Transverse colon (tissue), 4 donors: ENCODE results near the gene SUFU.

Experiments used
- EP300 ChIP-seq: sonication (generic); formaldehyde crosslinking; IDR thresholded peaks from one replicate; pipeline ENCODE4 v1.6.1; 2017; ENCODE audit warnings: antibody characterized with exemption, low read depth
- POLR2A ChIP-seq: fragments of 450-650 bp; IDR thresholded peaks from one replicate; pipeline ENCODE4 v1.6.1; 2016; ENCODE audit warnings: antibody characterized with exemption, mild to moderate bottlenecking, moderate library complexity
- POLR2AphosphoS5 ChIP-seq, 3 donors: sonication (generic); formaldehyde crosslinking; IDR thresholded peaks; one replicate each; pipeline ENCODE4 v1.6.1; 2016; ENCODE audit warnings: antibody characterized with exemption in 3 of 3
- TF ChIP-seq, protein P1 (sequence below), 5 experiments: fragments of 200-600 bp in 3 of 5; fragments of 450-650 bp in 2 of 5; sonication (generic) in 3 of 5; IDR thresholded peaks; 1 replicate in 2 of 5; 2 replicates in 3 of 5; pipeline ENCODE4 v1.5.1; 2016 to 2017; ENCODE audit warnings: antibody characterized with exemption in 5 of 5, inconsistent platforms in 3 of 5, mild to moderate bottlenecking in 2 of 5, moderate library complexity in 1 of 5

GRCh38 chr10:102465466-102465865 is 38.3 kb upstream of the SUFU start:
- TF ChIP-seq, protein P1, sequence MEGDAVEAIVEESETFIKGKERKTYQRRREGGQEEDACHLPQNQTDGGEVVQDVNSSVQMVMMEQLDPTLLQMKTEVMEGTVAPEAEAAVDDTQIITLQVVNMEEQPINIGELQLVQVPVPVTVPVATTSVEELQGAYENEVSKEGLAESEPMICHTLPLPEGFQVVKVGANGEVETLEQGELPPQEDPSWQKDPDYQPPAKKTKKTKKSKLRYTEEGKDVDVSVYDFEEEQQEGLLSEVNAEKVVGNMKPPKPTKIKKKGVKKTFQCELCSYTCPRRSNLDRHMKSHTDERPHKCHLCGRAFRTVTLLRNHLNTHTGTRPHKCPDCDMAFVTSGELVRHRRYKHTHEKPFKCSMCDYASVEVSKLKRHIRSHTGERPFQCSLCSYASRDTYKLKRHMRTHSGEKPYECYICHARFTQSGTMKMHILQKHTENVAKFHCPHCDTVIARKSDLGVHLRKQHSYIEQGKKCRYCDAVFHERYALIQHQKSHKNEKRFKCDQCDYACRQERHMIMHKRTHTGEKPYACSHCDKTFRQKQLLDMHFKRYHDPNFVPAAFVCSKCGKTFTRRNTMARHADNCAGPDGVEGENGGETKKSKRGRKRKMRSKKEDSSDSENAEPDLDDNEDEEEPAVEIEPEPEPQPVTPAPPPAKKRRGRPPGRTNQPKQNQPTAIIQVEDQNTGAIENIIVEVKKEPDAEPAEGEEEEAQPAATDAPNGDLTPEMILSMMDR (IDR thresholded peaks at IDR 0.05) = no peak
- TF ChIP-seq EP300 (no peak), POLR2A (no peak), POLR2AphosphoS5 (IDR thresholded peaks at IDR 0.05) (no peak)
